MG63 (cell line): ENCODE data around the gene MED12L. TPM values are rescaled to one million over a fixed set of nuclear protein-coding genes. Genes with fewer than 3 reads are reported as not detected.

Experiments
- DNase-seq: peaks from one replicate; pipeline ENCODE4 v3.0.0-alpha.2; 2020
- H3K27me3 ChIP-seq: fragments of 250-450 bp; sonication (Bioruptor Pico); 2 replicates; pipeline ENCODE4 v1.5.1; 2020; ENCODE audit warnings: mild to moderate bottlenecking, moderate library complexity
- H3K36me3 ChIP-seq: fragments of 250-450 bp; sonication (Bioruptor Pico); 2 replicates; pipeline ENCODE4 v1.5.1; 2020; ENCODE audit warnings: mild to moderate bottlenecking, moderate library complexity
- H3K4me3 ChIP-seq: fragments of 250-450 bp; sonication (Bioruptor Pico); 2 replicates; pipeline ENCODE4 v1.5.1; 2020; ENCODE audit warnings: mild to moderate bottlenecking, moderate library complexity
- H3K9me3 ChIP-seq: fragments of 250-450 bp; sonication (Bioruptor Pico); 2 replicates; pipeline ENCODE4 v1.5.1; 2020; ENCODE audit warnings: mild to moderate bottlenecking, moderate library complexity
- total RNA-seq: library from RNA; depleted of rRNA; stranded (reverse); fragments of >200 nt; shearing (Covaris generic); gene quantifications from 2 replicates; pipeline ENCODE4 v1.2.3, GENCODE V29; 2014; ENCODE audit warnings: low replicate concordance

MED12L gene
- total RNA-seq, 1 experiment from 2014 or later = not detected

DNA sequence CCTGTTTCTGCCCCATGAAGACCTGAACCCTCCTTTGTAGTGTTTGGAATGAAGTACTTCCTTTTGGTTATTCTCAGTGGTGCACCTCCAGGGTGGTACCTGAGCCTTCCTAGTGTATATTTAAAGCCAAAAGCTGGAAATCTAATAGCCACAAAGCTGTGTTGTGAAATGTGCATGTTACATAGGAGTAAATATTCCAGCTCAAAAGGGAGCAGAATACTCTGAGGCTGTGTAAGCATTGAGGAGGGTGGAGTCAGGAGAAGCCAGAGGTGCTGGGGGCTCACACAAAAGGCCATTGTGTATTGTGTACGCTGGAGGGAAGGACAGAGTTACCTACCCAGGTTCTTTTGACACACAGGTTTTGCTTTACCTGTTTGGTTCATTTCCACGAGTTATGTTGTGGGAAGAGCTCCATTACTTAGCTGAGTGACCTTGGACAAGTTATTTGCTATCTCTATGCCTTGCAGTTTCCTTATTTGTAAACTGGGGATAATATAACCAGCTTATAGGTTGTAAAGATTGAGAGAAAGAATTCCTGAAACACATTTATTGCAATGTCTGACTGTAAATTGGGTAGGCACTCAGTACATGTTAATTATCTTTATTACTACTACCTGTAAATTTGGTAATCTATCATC, 92.9 kb downstream of the MED12L start:
- H3K9me3 ChIP-seq = no peaks in the 10 kb centered on the region
- no peak for DNase-seq
- no peaks in the 10 kb centered on the region for H3K36me3 ChIP-seq
- no peak overlapping the region for H3K4me3 ChIP-seq
- H3K27me3 ChIP-seq = peaks cover 5% of the 10 kb centered on the region; the same call in 1 of the 2 replicates

DNA sequence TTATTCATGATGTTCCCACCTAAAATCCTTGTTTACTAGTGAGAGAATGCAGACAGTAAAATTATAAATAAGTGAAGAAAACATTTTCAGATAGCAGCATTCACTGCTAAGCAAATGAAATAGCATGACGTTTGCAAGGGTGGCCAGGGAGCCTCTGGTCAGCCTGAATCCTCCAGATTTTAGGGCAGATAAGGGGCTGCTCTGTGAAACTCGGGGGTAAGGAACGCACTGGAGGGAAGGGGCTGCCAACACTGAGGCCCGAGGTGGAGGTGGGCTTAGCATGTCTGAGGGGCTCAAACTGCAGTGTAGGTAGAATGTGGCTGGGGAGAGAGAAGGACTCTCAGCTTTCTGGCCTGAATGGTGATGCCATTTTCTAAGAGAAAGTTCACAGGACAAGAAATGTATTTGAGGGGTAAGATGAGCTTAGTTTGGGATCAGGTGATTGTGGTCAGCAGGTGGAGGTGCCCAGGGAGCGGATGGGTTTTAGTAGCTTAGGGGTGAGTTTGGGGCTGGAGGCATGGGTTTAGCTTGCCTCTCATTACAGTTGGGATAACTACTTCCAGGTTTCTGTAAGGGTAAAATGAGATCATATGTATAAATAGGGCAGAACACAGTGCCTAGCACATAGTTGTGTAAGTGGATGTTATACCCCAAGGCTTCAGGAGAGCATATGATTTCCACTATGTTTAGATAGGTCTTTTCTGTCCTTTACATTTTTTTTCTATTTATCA, 97.0 kb downstream of the MED12L start:
- DNase-seq = no peak
- Histone ChIP-seq H3K27me3 (peaks cover 5% of the 10 kb centered on the region; the same call in 1 of the 2 replicates), H3K36me3 (no peaks in the 10 kb centered on the region), H3K9me3 (no peaks in the 10 kb centered on the region), H3K4me3 (no peak overlapping the region)

DNA sequence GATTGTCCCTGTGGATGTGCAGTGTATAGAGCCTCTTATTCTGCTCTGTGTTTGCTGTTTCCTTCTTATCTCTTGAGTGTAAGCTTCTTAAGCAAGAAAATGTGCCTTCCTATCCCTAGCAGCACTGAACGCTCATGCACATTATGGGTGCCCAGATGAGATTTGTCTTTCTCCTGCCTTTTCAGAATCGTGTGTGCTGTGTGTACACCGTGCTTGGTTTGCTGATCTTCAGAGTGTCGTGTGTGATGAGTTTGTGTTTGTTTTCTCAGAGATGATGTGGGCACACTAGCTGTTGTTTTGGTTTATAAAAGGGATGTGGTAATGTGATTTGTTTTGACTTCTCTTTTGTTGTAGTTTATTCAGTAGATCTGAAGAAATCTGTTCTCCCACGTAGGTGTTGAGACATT, 97.8 kb downstream of the MED12L start:
- peaks cover 5% of the 10 kb centered on the region; the same call in 1 of the 2 replicates for H3K27me3 ChIP-seq
- H3K36me3 ChIP-seq = no peaks in the 10 kb centered on the region
- no peaks in the 10 kb centered on the region for H3K9me3 ChIP-seq
- no peak overlapping the region for H3K4me3 ChIP-seq
- no peak for DNase-seq

DNA sequence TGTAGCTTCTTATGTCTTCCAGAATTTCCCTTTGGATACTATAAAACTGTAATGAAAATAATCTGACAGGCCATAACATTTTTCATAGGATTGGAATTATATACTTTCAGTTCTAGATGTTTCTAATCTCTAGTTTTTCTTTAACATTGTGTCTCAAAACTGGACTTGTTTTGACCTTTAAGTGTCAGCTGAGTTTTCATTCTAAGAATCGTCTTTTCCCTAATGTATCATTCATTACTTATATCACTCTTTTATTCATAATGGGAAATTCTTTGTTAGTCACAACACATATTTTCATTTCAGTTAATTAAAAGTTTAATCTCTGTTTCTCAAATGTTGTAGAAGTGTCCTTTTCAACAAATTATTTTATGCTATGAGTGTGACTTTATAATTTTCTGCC, 105.6 kb downstream of the MED12L start:
- no peaks in the 10 kb centered on the region for H3K36me3 ChIP-seq
- DNase-seq = no peak
- no peaks in the 10 kb centered on the region for H3K27me3 ChIP-seq
- H3K9me3 ChIP-seq = no peaks in the 10 kb centered on the region
- no peak overlapping the region for H3K4me3 ChIP-seq

DNA sequence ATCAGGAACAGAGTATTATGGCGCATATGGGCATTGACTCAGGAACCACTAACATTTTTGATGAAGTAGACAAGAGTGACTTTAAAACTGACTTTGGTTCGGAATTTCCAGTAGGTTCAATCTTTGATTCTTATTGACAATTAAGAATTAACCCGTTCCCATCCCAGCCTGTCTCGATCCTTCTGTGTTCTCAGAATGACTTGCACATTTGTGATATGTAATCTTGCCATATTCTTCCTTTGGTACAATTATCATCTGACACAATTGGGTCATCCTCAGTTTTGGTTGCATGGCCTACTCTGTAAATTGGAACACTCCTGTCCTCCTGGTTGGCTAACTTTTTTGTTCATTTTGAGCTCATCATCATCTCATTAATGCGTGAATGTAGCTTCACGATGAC, 107.1 kb downstream of the MED12L start:
- Histone ChIP-seq H3K27me3 (no peaks in the 10 kb centered on the region), H3K9me3 (no peaks in the 10 kb centered on the region), H3K4me3 (no peak overlapping the region), H3K36me3 (no peaks in the 10 kb centered on the region)
- no peak for DNase-seq

DNA sequence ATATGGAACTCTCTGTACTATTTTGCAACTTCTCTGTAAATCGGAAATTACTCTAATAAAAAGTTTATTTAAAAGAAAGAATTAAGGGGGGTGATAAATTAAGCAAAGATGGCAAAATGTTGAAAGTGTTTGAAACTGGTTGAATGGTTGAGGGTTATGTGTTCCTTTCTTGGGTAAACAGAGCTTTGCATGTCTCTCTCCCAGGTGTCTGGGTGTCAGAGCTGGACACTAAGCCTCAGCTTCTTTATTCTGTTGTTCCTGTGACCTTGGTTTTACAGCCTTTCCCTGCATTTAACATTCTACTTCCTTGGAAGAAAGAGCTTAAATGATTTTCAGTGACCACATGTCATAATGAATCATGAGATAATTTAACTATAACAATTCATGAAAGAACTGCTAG, 110.4 kb downstream of the MED12L start:
- no peaks in the 10 kb centered on the region for H3K27me3 ChIP-seq
- DNase-seq = no peak

DNA sequence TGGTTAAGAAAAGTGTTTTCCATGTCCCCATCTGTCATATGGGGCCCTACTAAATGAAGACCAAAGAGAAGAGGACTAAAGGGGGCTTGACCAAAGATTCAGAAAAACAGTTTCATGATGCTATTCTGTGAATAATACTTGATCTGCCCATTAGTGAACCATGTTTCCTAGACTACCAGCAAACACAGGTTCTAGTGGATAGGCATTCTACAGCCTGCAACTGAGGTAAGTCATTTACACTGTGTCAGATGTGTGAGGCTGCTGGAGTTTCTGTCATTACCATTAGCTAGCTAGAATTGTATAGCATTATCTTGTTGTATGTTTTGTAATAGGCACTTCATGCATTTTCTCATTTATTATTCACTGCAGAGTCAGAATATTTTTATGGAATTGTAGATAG, 111.0 kb downstream of the MED12L start:
- Histone ChIP-seq H3K36me3 (no peaks in the 10 kb centered on the region), H3K27me3 (no peaks in the 10 kb centered on the region), H3K4me3 (no peak overlapping the region), H3K9me3 (no peaks in the 10 kb centered on the region)
- DNase-seq = no peak

More for the DNA sequence above, 110.4 kb downstream of the MED12L start:
- no peaks in the 10 kb centered on the region for H3K36me3 ChIP-seq
- H3K4me3 ChIP-seq = no peak overlapping the region
- H3K9me3 ChIP-seq = no peaks in the 10 kb centered on the region

DNA sequence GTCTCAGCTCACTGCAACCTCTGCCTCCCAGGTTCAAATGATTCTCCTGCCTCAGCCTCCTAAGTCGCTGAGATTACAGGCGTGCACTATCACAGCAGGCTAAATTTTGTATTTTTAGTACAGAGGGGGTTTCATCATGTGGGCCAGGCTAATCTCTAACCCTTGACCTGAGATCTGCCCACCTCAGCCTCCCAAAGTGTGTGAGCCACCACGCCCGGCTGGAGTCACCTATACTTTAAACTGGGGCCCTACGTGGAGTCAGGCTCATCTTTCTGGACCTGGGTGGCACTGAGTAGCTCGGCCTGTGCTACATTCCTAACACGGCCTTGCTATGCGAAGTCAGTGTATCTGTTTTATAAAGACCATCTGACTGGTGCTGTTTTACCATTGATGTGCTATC, 111.8 kb downstream of the MED12L start:
- Histone ChIP-seq H3K9me3 (no peaks in the 10 kb centered on the region), H3K36me3 (no peaks in the 10 kb centered on the region)

DNA sequence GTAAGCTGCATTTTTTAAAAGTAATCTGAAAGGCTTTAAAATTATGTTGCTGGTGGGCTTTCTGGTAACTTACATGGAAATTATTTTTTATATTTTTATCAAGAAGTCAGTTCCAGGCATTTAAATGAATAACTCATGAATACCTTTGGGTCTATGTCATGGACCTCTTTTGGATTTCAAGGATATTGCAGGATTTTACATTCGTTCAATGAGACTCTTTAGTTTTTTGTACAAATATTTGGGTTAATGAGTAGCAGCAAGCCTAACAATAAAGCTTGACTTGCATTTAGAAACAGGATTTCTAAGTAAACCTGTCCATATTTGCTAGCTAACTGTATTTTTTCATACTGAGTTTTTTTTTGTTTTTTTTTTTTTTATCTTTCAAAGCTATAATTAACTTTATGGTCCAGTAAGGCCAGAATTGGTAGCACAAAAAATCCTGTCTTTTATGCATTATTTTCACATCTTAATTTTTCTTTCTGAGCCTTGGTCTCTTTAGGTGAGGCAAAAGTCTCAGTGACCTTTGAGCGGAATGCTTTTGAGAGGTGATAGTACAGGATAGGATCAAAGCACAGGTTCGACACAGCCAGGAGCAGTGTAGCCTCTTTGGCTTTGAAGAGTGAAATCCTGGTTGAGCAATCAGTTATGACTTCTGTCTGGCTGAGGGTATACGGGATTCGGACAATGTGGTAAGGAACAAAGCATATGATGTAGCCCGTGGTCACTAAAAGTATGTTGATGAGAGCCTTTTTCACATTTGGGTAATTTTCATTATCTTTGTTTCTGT, 112.7 kb downstream of the MED12L start:
- Histone ChIP-seq H3K36me3 (no peaks in the 10 kb centered on the region), H3K9me3 (no peaks in the 10 kb centered on the region), H3K4me3 (no peak overlapping the region), H3K27me3 (no peaks in the 10 kb centered on the region)
- no peak for DNase-seq

More for the DNA sequence above, 111.8 kb downstream of the MED12L start:
- Histone ChIP-seq H3K4me3 (no peak overlapping the region), H3K27me3 (no peaks in the 10 kb centered on the region)
- DNase-seq = no peak

DNA sequence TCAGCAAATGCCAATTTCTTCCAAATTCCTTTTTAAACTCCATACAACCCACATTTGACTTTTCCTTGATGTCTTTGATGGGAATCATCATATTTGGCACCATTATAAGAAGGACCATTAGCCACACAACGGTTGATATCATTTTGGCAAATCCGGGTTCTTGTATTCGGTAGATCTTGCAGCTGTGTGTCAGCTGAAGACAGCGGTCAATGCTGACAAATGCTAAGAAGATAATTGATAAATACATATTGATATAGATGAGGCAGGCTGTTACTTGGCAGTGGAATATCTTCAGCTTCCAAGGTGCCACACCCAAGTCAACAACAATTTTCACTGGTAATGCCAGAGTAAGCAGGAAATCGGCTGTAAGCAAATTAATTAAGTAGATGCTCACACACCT, 113.4 kb downstream of the MED12L start:
- Histone ChIP-seq H3K27me3 (no peaks in the 10 kb centered on the region), H3K36me3 (no peaks in the 10 kb centered on the region), H3K9me3 (no peaks in the 10 kb centered on the region), H3K4me3 (no peak overlapping the region)
- no peak for DNase-seq

DNA sequence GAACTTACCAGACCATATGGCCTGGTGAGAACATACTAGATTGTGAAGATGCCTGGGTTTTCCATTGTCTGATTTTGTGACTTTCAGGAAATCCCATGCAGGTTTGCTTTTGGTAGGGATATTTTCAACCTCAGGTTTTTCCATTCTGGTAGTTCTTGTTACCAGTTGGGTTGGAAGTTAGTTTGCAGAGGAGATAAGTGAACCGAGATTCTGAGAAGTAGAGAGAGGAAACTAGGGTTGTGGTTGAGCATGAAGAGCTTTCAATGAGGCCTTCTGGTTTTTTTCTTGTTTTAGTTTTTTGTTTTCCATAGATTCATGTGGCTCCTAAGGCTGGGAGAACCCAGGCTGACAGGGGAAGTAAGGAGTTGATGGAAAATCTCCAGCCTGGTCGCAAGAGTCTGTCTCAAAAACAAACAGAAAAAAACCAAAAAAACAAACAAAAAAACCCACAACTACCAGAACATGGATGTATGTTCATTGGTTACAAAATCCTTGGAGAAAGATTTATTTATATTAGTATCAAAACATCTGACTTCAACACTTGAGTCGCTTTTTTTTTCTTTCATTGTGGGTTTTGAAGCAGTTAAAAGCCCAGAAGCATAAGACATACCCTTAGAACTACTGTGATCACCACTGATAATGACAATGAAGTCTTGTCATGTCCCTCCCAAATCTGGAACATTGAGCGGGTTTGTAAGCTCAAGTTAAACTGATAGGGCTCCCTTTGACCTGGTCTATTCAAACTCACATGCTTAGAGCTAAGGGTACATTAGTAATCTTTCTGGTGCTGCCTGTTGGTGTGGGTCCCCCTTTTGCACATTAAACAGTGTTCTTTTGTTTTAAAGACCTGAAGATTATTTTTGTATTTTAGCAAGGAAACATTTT, 114.3 kb downstream of the MED12L start:
- Histone ChIP-seq H3K9me3 (no peaks in the 10 kb centered on the region), H3K4me3 (no peak overlapping the region), H3K27me3 (no peaks in the 10 kb centered on the region), H3K36me3 (no peaks in the 10 kb centered on the region)
- DNase-seq = no peak

DNA sequence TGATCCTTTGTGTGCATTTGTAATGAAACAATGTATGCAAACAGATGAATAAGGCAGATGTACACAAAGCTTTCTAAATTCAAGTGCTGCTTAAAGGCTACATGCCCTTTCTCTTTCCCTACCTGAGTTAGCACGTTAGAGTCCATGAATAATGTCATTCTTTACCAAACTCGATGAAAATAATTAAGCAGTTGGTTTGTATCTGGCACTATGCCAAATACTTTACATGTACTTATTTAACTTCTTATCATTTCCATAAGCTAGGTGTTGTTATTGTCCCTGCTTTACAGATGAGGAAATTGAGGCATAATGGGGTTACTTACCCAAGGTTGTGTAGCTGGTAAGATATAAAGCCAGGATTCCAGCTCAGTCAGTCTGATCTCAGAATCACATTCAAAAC, 115.1 kb downstream of the MED12L start:
- no peaks in the 10 kb centered on the region for H3K9me3 ChIP-seq
- no peak overlapping the region for H3K4me3 ChIP-seq
- DNase-seq = no peak
- H3K36me3 ChIP-seq = no peaks in the 10 kb centered on the region
- H3K27me3 ChIP-seq = no peaks in the 10 kb centered on the region

DNA sequence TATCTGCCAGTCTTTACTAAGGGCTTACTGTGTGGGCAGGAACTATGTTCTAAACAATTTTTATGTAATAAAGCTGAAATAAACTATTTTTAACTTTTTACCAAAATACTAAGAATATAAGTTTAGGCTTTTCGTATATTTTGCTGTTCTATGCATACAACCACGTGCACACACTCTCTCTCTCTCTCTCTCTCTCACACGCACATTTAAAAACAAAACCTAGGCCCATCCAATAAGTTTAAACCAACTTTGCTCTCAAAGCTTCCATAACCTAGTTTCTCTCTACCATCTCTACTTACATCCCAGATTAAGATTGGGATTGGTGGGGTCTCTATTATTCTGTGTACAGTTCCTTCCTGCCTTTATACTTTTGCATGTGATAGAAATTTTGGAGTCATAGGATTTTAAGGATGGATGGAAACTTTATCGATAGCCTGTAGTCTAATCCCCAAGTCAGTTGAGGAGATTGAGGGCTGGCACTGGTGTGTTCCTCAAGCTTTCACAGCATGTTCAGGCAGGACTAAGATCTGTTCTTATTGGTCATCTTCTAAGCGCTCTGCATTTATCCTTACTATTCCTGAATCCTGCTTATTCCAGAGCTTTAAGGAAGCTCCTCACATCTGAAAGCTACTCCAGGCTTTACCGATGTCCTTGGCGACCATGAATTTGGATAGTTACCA, 115.7 kb downstream of the MED12L start:
- no peak for DNase-seq
- Histone ChIP-seq H3K4me3 (no peak overlapping the region), H3K9me3 (no peaks in the 10 kb centered on the region), H3K36me3 (no peaks in the 10 kb centered on the region), H3K27me3 (no peaks in the 10 kb centered on the region)

DNA sequence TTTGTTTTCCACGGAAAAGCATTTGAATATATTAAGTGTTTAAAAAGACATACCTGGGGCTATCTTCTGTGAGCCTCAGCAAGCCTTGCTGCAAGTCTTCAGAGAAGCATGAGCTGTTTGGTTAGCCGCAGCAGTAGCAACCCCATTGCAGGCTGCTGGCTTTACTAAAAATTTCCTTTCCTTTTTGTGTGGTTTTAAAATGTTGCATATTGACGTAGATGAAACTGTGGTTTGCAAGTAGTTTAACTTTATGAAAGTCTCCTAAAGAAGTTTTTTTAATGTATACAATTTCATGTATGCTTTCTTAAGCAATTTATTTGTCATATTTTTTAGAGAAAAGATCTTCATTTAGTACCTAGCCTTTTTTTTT, 117.6 kb downstream of the MED12L start, which contains the start of gene GPR171:
GPR171 (minus strand) TSS at position 166 of the 370 bp plus-strand sequence. CDS start 3,830 bp downstream, outside the sequence.
- no peaks in the 10 kb centered on the region for H3K36me3 ChIP-seq
- DNase-seq = no peak
- H3K27me3 ChIP-seq = no peaks in the 10 kb centered on the region
- H3K9me3 ChIP-seq = no peaks in the 10 kb centered on the region
- H3K4me3 ChIP-seq = no peak within 1 kb of the TSS

DNA sequence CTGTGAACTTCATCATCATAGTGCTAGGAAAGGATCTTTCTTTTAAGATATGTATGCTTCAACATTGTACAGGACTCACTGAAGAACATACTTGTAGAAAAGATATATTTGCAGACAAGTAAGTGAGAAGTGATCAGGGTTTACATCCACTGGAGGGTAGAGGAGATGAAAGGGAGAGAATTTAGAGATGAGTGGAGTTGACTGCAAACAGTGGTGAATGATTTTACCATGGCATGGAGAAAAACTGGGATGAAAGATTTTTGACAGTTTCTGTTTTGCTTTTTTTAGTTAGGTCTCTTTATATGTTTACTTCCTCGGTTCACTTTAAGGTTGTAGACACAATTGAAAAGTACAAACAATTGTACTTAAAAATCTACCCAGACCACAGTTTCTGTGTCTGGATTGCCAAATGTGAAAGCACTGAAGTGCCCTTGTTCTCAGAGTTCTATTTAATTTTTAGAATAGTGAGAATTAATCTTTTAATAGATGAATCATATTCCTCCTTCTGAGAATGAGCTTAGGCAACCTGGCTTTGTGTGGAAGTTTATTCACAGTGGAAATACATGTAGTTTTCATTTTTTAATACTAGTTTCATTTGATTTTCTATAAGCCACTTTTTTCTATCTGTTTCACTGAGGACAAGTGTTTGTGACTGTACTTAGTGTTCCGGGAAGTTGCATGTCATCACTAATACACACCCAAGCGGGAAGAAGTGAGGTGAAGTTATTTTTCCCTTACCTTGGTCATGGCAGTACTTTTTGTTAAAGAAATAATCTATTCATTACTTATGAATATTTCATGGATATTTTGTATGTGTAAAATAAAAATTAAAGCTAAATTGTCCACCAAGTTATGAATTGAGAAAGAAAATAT, 119.3 kb downstream of the MED12L start:
- Histone ChIP-seq H3K9me3 (no peaks in the 10 kb centered on the region), H3K4me3 (no peak overlapping the region), H3K36me3 (no peaks in the 10 kb centered on the region), H3K27me3 (no peaks in the 10 kb centered on the region)
- no peak for DNase-seq
